Right renal pelvis (tissue), 4 donors: Measurements from ENCODE around the gene NR2E1. TPM values are rescaled to one million over a fixed set of nuclear protein-coding genes. Genes with fewer than 3 reads are reported as not detected.

ENCODE experiments used
- DNase-seq, 4 donors: peaks; one replicate each; pipeline ENCODE4 v3.0.0-alpha.2; 2013; ENCODE audit warnings: low read depth in 4 of 4, low spot score in 3 of 4, missing footprints in 1 of 4
- polyA plus RNA-seq, 4 donors: library from polyadenylated mRNA; unstranded; fragments of 120-200 nt; gene quantifications; one replicate each; pipeline ENCODE4 v1.2.1, GENCODE V29; 2013; ENCODE audit not compliant: insufficient read length in 4 of 4

NR2E1 gene
- polyA plus RNA-seq, 4 donors = 0.07 TPM; not detected in 3

DNA sequence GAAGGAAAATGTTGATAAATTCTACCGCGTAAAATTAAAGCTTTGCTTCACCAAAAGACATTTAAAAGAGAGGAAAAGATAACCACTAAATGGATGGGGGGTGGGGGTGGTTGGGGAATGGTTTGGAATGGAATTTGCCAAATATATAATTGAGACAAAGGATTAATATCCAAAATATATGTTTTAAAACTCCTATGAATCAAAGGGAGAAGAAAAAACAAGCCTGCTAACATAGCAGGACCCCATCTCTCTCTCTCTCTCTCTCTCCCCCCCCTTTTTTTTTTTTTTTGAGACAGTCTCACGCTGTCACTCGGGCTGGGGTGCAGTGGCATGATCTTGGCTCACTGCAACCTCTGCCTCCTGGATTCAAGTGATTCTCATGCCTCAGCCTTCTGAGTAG lies 13.4 kb upstream of the NR2E1 start:
- DNase-seq = no peak

DNA sequence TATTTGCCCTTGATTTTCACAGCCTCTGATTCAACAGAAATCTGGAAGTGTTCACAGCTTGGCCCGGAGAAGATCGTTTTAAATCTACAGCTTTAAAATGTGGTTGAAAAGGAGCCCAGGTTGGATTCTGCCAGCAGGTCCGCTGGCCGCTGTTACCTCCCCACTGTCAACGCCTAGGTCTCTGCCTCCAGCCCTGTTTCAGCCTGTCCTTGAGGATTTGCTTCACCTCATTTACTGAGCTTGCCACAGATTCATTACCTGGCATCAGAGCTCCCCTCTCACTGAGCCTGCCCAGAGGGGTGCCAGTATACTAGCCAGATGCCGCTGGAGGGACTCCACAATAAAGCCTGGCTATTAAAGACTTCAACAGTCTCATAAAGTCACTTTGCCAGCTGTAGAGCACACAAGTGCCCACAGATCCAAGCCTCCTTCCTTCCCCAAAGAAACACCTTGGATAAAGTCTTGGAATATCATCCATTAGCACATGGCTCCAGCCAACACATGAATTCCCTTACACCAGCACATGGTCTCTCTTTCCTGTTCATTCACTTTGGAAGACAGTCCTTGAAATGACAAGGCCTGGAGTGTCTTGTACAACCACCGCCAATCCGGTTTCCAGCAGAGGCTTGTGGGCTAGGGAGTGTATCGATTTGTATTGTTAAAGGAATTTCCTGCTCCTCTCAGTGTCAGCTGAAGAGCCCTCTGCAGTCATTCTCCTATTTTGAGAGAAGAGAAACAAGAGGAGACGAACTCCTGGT lies 9.5 kb upstream of the NR2E1 start:
- DNase-seq = no peak

DNA sequence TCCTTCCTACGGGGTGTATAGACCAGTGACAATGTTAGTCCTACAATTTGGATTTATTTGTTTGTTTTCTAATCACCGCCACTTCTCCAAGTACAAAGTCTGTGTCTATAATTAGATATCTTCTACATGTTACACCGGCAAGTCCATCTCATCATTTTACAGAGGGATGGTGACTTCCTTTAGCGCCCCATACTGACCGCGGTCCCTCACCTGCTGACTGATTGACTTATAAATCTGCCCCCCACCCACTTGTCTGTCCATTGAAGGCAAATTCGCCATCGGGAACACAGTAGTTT lies 8.9 kb upstream of the NR2E1 start:
- DNase-seq = no peak

- DNase-seq = no peak
Observed at GRCh38 chr6:108157234-108157980, 8.4 kb upstream of the NR2E1 start.

DNA sequence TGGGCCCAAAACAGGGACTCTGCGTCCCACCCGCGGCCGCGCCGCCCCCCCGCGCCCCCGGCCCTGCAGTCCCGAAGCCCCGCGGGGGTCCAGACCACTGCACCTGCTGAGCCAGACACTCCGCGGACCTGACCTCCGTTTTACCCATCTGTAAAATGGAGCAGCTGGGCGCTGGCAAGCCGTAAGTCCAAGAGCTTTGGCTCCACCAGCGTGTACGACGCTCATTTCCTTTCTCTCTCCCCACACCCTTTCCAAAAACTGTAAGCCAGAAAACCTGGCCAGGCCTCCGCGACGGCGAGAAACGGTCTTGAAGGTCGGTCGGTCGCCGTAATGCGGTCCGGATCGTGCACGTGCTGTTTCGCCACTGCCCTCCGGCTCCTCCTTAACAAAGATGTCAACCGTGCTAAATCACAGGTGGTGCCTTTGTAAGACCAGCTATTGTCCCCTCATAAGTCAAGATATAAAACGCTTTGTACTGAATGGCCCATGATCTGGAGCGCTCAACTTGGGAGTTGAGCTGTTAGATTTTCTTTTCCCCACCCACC lies 7.8 kb upstream of the NR2E1 start:
- no peak for DNase-seq

DNA sequence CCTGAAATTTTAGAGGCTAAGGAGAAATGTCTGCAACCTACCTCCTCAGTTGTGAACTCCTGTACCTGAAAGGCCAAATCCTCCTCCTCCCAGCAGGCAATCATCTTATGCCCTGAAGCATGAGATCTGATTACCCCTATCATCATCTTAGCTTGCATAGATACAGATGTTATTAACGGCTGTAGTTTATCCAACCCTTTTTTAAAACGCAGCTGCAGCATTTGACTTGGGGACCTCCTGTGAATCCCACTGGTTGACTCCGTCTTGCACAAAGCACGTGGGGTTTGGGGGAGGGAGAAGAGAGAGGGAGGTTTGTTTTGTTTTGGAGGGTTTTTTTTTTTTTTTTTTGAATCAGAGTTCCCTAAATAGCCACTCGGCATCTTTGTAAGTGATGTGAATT lies 5.8 kb upstream of the NR2E1 start:
- DNase-seq = no peak

DNA sequence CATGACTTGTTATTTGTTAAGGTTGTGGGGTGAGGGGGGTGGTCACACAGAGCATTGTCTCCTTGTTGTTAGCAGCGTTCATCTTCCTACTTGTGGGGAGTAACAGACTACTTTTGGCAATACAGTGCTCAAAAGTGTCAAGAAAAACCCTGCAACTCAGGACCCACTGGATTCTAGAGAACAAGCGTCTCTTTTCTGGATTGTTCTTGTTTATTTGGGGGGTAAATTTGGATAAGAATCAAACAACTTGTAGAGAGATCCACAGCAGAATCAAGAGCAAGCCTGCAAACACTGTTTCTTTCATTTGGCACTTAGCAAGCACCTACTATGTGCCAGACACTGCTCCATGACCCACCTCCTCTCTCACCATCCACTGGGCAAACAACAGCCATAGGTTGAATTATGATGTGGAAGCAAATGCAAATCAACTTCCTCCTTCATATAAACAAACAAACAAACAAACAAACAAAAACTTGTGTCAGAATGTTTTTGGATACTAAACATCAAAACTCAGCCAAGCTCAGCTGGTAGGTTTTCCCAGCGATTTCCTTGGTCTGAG lies 4.0 kb upstream of the NR2E1 start:
- DNase-seq = no peak

DNA sequence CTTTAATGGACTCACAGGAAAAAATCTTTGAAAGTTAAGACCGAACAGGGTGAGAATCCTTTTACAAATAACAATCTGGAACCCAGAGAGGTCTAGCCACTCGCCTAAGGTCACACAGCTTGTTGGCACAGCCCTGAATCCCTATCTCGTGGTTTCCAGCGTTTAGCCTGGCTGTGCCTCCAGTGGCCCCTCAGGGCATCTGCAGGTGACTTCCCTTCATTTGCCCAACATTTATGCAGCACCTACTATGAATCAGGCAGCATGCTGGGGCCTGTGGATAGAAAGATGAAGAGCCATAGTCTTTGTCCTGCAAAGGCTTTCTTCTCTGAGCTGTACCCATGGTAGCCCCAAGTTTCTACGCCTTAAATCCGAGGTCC lies 2.6 kb upstream of the NR2E1 start:
- no peak for DNase-seq

- no peak for DNase-seq
Observed at GRCh38 chr6:108163644-108164542, 1.9 kb upstream of the NR2E1 start.

DNA sequence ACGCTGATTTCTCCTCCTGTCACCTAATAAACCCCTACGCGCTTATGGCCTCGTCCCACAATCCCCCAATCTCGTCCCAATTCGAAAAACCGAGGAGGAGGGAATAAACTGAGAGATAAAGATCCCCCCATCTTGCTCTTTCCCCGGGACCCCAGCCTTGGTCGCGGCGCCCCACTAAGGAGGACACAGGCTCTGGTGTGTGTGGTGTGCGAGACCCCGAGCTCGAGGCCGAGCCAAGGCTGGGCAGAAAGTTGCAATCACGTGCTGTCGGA lies 1.3 kb upstream of the NR2E1 start:
- no peak for DNase-seq

DNA sequence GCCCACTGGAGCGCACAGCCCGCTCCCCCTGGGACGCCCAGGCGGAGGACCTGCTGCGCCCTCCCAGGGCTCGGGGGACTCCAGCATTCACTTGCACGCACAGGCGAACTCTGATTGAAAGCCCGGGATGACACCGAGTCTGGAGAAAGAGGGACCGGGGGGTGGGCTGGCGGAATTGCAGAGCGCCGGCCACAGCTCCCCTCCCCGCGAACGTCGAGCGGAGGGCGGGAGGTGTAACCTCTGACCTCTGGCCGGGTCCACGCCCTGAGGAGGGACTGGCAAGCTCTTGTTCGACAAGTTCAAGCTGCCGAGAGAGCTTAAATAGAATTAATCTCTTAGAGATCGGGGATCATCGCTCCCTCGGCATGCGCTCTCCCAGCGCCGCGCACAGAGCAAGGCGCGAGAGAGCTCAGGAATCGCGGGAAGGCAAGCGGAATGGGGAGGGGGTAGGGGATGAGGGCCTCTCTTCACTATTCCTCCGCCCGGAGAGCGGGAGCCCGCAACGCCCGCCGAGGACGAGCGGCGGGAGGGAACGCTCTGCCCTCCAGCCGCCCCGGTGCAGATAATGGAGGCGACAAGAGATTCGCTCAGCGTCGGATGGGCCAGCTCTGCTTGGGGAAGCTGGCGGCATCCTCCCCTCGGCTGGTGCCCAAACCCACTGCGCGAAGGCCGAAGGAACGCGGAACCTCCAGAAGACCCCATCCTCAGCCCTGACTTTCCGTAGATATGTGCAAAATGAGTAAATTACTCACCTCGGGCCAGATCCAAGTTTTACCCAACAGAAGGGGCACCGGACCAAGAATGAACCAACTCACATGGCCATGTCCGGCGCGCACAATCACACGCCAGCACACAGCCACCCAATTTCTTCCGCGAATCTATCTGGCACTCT lies 761 bp upstream of the NR2E1 start:
- DNase-seq = no peak

GRCh38 chr6:108166664-108167448 lies 1.0 kb downstream of the NR2E1 start:
- no peak for DNase-seq

DNA sequence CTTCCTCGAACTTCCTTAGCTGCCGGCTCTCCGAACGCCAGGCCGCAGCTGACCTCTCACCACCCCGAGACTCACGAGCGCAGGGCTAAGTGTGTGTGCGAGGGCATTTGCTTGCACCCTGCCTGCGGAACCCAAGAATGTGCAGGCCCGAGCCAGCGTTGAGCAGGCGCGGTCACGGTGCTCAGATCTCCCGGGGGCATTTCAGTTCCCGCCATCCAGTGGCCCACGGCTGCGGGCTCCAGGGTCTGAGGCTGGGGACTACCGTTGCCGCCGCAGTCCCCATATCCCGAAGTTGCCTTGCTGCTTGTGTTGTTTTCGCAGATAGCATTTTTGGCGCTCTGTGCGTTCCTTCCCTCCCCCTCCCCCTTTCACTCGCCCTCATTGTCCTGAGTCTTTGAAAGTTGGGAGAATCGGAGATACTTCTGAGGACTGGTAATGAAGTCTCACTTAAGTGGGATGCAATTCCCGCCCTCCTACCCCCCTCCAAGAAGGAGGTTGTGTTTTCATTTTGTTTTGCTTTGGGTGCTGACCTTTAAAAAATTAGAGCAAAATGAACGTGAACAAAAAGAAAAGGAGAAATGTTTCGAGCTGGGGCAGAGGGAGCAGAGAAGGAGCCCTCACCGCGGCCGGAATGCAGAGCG lies 1.7 kb downstream of the NR2E1 start:
- DNase-seq = no peak

GRCh38 chr6:108168090-108168463 lies 2.3 kb downstream of the NR2E1 start:
- DNase-seq = no peak

- DNase-seq = no peak
Observed at GRCh38 chr6:108168501-108169463, 3.0 kb downstream of the NR2E1 start.

DNA sequence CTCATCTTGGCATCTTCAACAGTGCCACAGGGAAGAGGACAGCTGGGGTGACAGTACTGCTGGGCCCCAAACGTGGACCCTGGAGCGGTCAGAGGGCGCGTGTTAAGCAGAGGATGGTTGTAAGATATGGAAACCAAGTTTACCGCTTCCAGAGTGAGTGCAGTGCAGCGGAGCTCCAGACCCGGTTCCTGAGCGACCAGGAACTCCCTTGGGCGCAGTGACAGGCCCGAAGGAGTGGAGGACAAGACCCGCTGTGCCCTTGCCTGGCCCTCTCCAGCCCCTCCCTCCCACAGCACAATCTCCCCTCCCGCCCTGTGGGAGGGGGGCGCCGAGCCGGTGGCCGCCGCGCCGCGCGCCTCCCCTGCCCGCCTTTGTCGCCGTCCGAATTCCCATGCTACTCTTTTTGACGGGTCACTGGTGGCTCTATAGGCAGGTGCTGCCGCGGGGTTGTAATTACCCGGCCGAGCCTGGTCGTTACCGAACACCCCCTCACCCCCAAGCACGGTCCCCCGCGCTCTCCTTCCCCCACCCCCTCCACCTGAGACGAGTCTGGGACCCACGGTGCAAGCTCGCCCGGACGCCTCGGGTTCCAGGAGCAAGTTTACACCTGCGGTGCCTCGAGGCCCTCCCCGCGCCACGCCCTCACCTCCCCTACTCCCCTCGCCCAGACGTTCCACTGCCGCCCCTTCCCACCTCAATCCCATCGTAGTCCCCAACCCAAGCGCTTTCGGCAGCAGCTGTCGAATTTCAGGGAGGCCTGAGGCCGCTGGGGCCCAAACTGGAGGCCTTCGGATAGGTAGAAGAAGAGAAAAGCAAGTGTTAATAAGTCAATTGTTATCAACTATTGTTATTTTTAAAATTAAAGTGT lies 3.9 kb downstream of the NR2E1 start:
- no peak for DNase-seq
